ENCODE results near the gene COL15A1. TPM values are rescaled to one million over a fixed set of nuclear protein-coding genes. Genes with fewer than 3 reads are reported as not detected.

The COL15A1 gene
- total and polyA plus RNA-seq, 2 of the 8 experiments (the other 6 are each of a cell fraction or from before 2014, with no cell fraction given), result 0.12 to 0.15 TPM

DNA sequence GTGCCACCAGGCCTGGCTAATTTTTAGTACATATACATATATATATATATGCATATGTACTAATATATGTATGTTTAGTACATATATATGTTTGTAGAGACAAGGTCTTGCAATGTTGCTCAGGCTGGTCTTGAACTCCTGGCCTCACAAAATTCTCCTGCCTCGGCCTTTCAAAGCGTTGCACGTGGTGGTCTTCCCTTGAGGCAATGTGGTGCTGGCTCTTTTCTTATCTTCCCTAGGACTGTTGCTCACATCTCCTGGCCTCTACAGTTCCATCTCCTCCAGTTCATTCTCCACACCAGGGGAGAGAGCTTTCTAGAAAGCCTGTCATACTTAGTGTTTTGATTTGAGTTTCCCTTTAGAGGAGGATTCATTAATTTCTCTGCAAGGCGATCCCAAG, 132.3 kb downstream of the COL15A1 start (continued):
- no peak for TF ChIP-seq RXRA (IDR thresholded peaks at IDR 0.05; ENCODE audit: insufficient read depth, low read depth, low read length)

Data from H1 (cell line).